ENCODE data around the gene CCDC171. TPM values are rescaled to one million over a fixed set of nuclear protein-coding genes. Genes with fewer than 3 reads are reported as not detected.
"Not testable (repeated sequence)": the region's sequence is repeated elsewhere in the genome, so short reads cannot be mapped to it uniquely, and the experiment has no call there.

Gene CCDC171
- polyA plus RNA-seq, 1 donor: 3.7 TPM

GRCh38 chr9:15746905-15747304 is 194.1 kb downstream of the CCDC171 start:
- H3K9me3 ChIP-seq (ENCODE audit: control insufficient read depth, low read depth, low read length): no peaks in the 10 kb centered on the region
- H3K36me3 ChIP-seq (ENCODE audit: control insufficient read depth, insufficient read depth, low read length): no peaks in the 10 kb centered on the region
- no peak overlapping the region for H3K4me3 ChIP-seq (ENCODE audit: low read length)
- no CpG with 5 or more reads among the region's 7 CpGs for WGBS (ENCODE audit: insufficient coverage, low lambda C conversion rate)
- no peak overlapping the region for H3K27ac ChIP-seq (ENCODE audit: low read length)
- H3K27me3 ChIP-seq (ENCODE audit: control insufficient read depth, insufficient read depth, low read length): no peaks in the 10 kb centered on the region
- no peak for DNase-seq
- no peaks in the 10 kb centered on the region for H3K4me1 ChIP-seq (ENCODE audit: control insufficient read depth, insufficient read depth, low read length)

- H3K27ac ChIP-seq (ENCODE audit: low read length): no peak overlapping the region
- no peak for DNase-seq
- H3K36me3 ChIP-seq (ENCODE audit: control insufficient read depth, insufficient read depth, low read length): no peaks in the 10 kb centered on the region
- H3K27me3 ChIP-seq (ENCODE audit: control insufficient read depth, insufficient read depth, low read length): no peaks in the 10 kb centered on the region
- H3K9me3 ChIP-seq (ENCODE audit: control insufficient read depth, low read depth, low read length): no peaks in the 10 kb centered on the region
- H3K4me3 ChIP-seq (ENCODE audit: low read length): no peak overlapping the region
- no peaks in the 10 kb centered on the region for H3K4me1 ChIP-seq (ENCODE audit: control insufficient read depth, insufficient read depth, low read length)
Observed at GRCh38 chr9:15755660-15756059, 202.8 kb downstream of the CCDC171 start.

GRCh38 chr9:15761551-15761950 is 208.7 kb downstream of the CCDC171 start:
- no peak overlapping the region for H3K4me3 ChIP-seq (ENCODE audit: low read length)
- DNase-seq: no peak
- WGBS (ENCODE audit: insufficient coverage, low lambda C conversion rate): 94% methylated on average over 2 of the region's 2 CpGs
- no peak overlapping the region for H3K27ac ChIP-seq (ENCODE audit: low read length)
- no peaks in the 10 kb centered on the region for H3K36me3 ChIP-seq (ENCODE audit: control insufficient read depth, insufficient read depth, low read length)
- H3K27me3 ChIP-seq (ENCODE audit: control insufficient read depth, insufficient read depth, low read length): no peaks in the 10 kb centered on the region
- no peaks in the 10 kb centered on the region for H3K4me1 ChIP-seq (ENCODE audit: control insufficient read depth, insufficient read depth, low read length)
- no peaks in the 10 kb centered on the region for H3K9me3 ChIP-seq (ENCODE audit: control insufficient read depth, low read depth, low read length)

- Histone ChIP-seq H3K27ac (ENCODE audit: low read length) (no peak overlapping the region), H3K4me3 (ENCODE audit: low read length) (no peak overlapping the region), H3K4me1 (ENCODE audit: control insufficient read depth, insufficient read depth, low read length) (no peaks in the 10 kb centered on the region), H3K36me3 (ENCODE audit: control insufficient read depth, insufficient read depth, low read length) (no peaks in the 10 kb centered on the region), H3K27me3 (ENCODE audit: control insufficient read depth, insufficient read depth, low read length) (no peaks in the 10 kb centered on the region), H3K9me3 (ENCODE audit: control insufficient read depth, low read depth, low read length) (no peaks in the 10 kb centered on the region)
- DNase-seq: no peak
- WGBS (ENCODE audit: insufficient coverage, low lambda C conversion rate): no CpG with 5 or more reads among the region's 1 CpG
Observed at GRCh38 chr9:15763371-15763770, 210.5 kb downstream of the CCDC171 start.

GRCh38 chr9:15764131-15764530 is 211.3 kb downstream of the CCDC171 start:
- WGBS (ENCODE audit: insufficient coverage, low lambda C conversion rate): 84% methylated on average over 2 of the region's 2 CpGs

GRCh38 chr9:15769547-15769946 is 216.7 kb downstream of the CCDC171 start:
- Histone ChIP-seq H3K27me3 (ENCODE audit: control insufficient read depth, insufficient read depth, low read length) (no peaks in the 10 kb centered on the region), H3K9me3 (ENCODE audit: control insufficient read depth, low read depth, low read length) (no peaks in the 10 kb centered on the region), H3K27ac (ENCODE audit: low read length) (no peak overlapping the region), H3K36me3 (ENCODE audit: control insufficient read depth, insufficient read depth, low read length) (no peaks in the 10 kb centered on the region), H3K4me3 (ENCODE audit: low read length) (no peak overlapping the region), H3K4me1 (ENCODE audit: control insufficient read depth, insufficient read depth, low read length) (no peaks in the 10 kb centered on the region)
- DNase-seq: no peak
- no CpG with 5 or more reads among the region's 5 CpGs for WGBS (ENCODE audit: insufficient coverage, low lambda C conversion rate)

More at GRCh38 chr9:15764131-15764530, 211.3 kb downstream of the CCDC171 start:
- Histone ChIP-seq H3K9me3 (ENCODE audit: control insufficient read depth, low read depth, low read length) (no peaks in the 10 kb centered on the region), H3K4me1 (ENCODE audit: control insufficient read depth, insufficient read depth, low read length) (no peaks in the 10 kb centered on the region), H3K36me3 (ENCODE audit: control insufficient read depth, insufficient read depth, low read length) (no peaks in the 10 kb centered on the region), H3K4me3 (ENCODE audit: low read length) (no peak overlapping the region), H3K27me3 (ENCODE audit: control insufficient read depth, insufficient read depth, low read length) (no peaks in the 10 kb centered on the region), H3K27ac (ENCODE audit: low read length) (no peak overlapping the region)
- DNase-seq: no peak

GRCh38 chr9:15778861-15779260 is 226.0 kb downstream of the CCDC171 start:
- no peak overlapping the region for H3K27ac ChIP-seq (ENCODE audit: low read length)
- H3K27me3 ChIP-seq (ENCODE audit: control insufficient read depth, insufficient read depth, low read length): no peaks in the 10 kb centered on the region
- no CpG with 5 or more reads among the region's 5 CpGs for WGBS (ENCODE audit: insufficient coverage, low lambda C conversion rate)
- no peaks in the 10 kb centered on the region for H3K36me3 ChIP-seq (ENCODE audit: control insufficient read depth, insufficient read depth, low read length)
- no peak overlapping the region for H3K4me3 ChIP-seq (ENCODE audit: low read length)
- no peaks in the 10 kb centered on the region for H3K4me1 ChIP-seq (ENCODE audit: control insufficient read depth, insufficient read depth, low read length)
- DNase-seq: no peak
- H3K9me3 ChIP-seq (ENCODE audit: control insufficient read depth, low read depth, low read length): no peaks in the 10 kb centered on the region

- DNase-seq: no peak
- Histone ChIP-seq H3K4me3 (ENCODE audit: low read length) (no peak overlapping the region), H3K27ac (ENCODE audit: low read length) (no peak overlapping the region), H3K4me1 (ENCODE audit: control insufficient read depth, insufficient read depth, low read length) (no peaks in the 10 kb centered on the region), H3K36me3 (ENCODE audit: control insufficient read depth, insufficient read depth, low read length) (no peaks in the 10 kb centered on the region), H3K27me3 (ENCODE audit: control insufficient read depth, insufficient read depth, low read length) (no peaks in the 10 kb centered on the region), H3K9me3 (ENCODE audit: control insufficient read depth, low read depth, low read length) (no peaks in the 10 kb centered on the region)
- 89% methylated on average over 4 of the region's 5 CpGs for WGBS (ENCODE audit: insufficient coverage, low lambda C conversion rate)
Observed at GRCh38 chr9:15782106-15782505, 229.3 kb downstream of the CCDC171 start.

GRCh38 chr9:15785584-15785983 is 232.7 kb downstream of the CCDC171 start:
- H3K4me1 ChIP-seq (ENCODE audit: control insufficient read depth, insufficient read depth, low read length): no peaks in the 10 kb centered on the region
- no peaks in the 10 kb centered on the region for H3K36me3 ChIP-seq (ENCODE audit: control insufficient read depth, insufficient read depth, low read length)
- no peak overlapping the region for H3K4me3 ChIP-seq (ENCODE audit: low read length)
- no peaks in the 10 kb centered on the region for H3K9me3 ChIP-seq (ENCODE audit: control insufficient read depth, low read depth, low read length)
- no peak for DNase-seq
- no peaks in the 10 kb centered on the region for H3K27me3 ChIP-seq (ENCODE audit: control insufficient read depth, insufficient read depth, low read length)
- H3K27ac ChIP-seq (ENCODE audit: low read length): no peak overlapping the region

GRCh38 chr9:15786616-15787015 is 233.8 kb downstream of the CCDC171 start:
- Histone ChIP-seq H3K27me3 (ENCODE audit: control insufficient read depth, insufficient read depth, low read length) (no peaks in the 10 kb centered on the region), H3K4me3 (ENCODE audit: low read length) (no peak overlapping the region), H3K9me3 (ENCODE audit: control insufficient read depth, low read depth, low read length) (no peaks in the 10 kb centered on the region), H3K36me3 (ENCODE audit: control insufficient read depth, insufficient read depth, low read length) (no peaks in the 10 kb centered on the region), H3K27ac (ENCODE audit: low read length) (no peak overlapping the region), H3K4me1 (ENCODE audit: control insufficient read depth, insufficient read depth, low read length) (no peaks in the 10 kb centered on the region)
- DNase-seq: no peak
- 89% methylated on average over 1 of the region's 3 CpGs for WGBS (ENCODE audit: insufficient coverage, low lambda C conversion rate)

GRCh38 chr9:15810219-15810899 is 257.5 kb downstream of the CCDC171 start:
- not testable (repeated sequence) for DNase-seq; H3K36me3 ChIP-seq (ENCODE audit: control insufficient read depth, insufficient read depth, low read length); H3K27me3 ChIP-seq (ENCODE audit: control insufficient read depth, insufficient read depth, low read length); H3K4me3 ChIP-seq (ENCODE audit: low read length); H3K27ac ChIP-seq (ENCODE audit: low read length); H3K4me1 ChIP-seq (ENCODE audit: control insufficient read depth, insufficient read depth, low read length); H3K9me3 ChIP-seq (ENCODE audit: control insufficient read depth, low read depth, low read length)
- no CpG with 5 or more reads among the region's 34 CpGs for WGBS (ENCODE audit: insufficient coverage, low lambda C conversion rate)
